ENCODE measurements around the gene TSPAN8.

GRCh38 chr12:71108355-71108754, 49.4 kb downstream of the TSPAN8 start:
- no peak for TF ChIP-seq TAF1 (IDR thresholded peaks at IDR 0.05; ENCODE audit: borderline replicate concordance, insufficient read depth, low read length)
- no peak for TF ChIP-seq POLR2AphosphoS5 (IDR thresholded peaks at IDR 0.05; ENCODE audit: low read depth, low read length)
- TF ChIP-seq SIN3A (IDR thresholded peaks at IDR 0.05; ENCODE audit: borderline replicate concordance, insufficient read depth, low read length): no peak
